ENCODE measurements around the gene RGS17. TPM values are rescaled to one million over a fixed set of nuclear protein-coding genes. Genes with fewer than 3 reads are reported as not detected.
A peak's percentile ranks its signal among the peaks of the same experiment; 100 is the strongest.
"Not testable (repeated sequence)": the region's sequence is repeated elsewhere in the genome, so short reads cannot be mapped to it uniquely, and the experiment has no call there.

RGS17 gene
- polyA plus RNA-seq, 1 donor: 2.4 TPM

GRCh38 chr6:153126218-153126617 is 4.9 kb downstream of the RGS17 start:
- WGBS (ENCODE audit: insufficient coverage, low lambda C conversion rate): 75% methylated on average over 2 of the region's 3 CpGs
- H3K27ac ChIP-seq (ENCODE audit: low read length): no peak overlapping the region
- no peaks in the 10 kb centered on the region for H3K9me3 ChIP-seq (ENCODE audit: control insufficient read depth, low read depth, low read length)
- no peak overlapping the region for H3K4me3 ChIP-seq (ENCODE audit: low read length)
- H3K27me3 ChIP-seq (ENCODE audit: control insufficient read depth, insufficient read depth, low read length): peaks cover 39% of the 10 kb centered on the region
- DNase-seq: no peak
- H3K4me1 ChIP-seq (ENCODE audit: control insufficient read depth, insufficient read depth, low read length): peaks cover 6% of the 10 kb centered on the region
- H3K36me3 ChIP-seq (ENCODE audit: control insufficient read depth, insufficient read depth, low read length): no peaks in the 10 kb centered on the region

GRCh38 chr6:153125032-153125431 is 6.0 kb downstream of the RGS17 start:
- DNase-seq: no peak

GRCh38 chr6:153123801-153124200 is 7.3 kb downstream of the RGS17 start:
- no peak for DNase-seq
- Histone ChIP-seq H3K36me3 (ENCODE audit: control insufficient read depth, insufficient read depth, low read length) (no peaks in the 10 kb centered on the region), H3K4me3 (ENCODE audit: low read length) (no peak overlapping the region), H3K27me3 (ENCODE audit: control insufficient read depth, insufficient read depth, low read length) (peaks cover 22% of the 10 kb centered on the region), H3K4me1 (ENCODE audit: control insufficient read depth, insufficient read depth, low read length) (no peaks in the 10 kb centered on the region), H3K9me3 (ENCODE audit: control insufficient read depth, low read depth, low read length) (no peaks in the 10 kb centered on the region), H3K27ac (ENCODE audit: low read length) (no peak overlapping the region)
- no CpG with 5 or more reads among the region's 3 CpGs for WGBS (ENCODE audit: insufficient coverage, low lambda C conversion rate)

More at GRCh38 chr6:153125032-153125431, 6.0 kb downstream of the RGS17 start:
- Histone ChIP-seq H3K27ac (ENCODE audit: low read length) (no peak overlapping the region), H3K27me3 (ENCODE audit: control insufficient read depth, insufficient read depth, low read length) (peaks cover 34% of the 10 kb centered on the region), H3K9me3 (ENCODE audit: control insufficient read depth, low read depth, low read length) (no peaks in the 10 kb centered on the region), H3K4me3 (ENCODE audit: low read length) (no peak overlapping the region), H3K36me3 (ENCODE audit: control insufficient read depth, insufficient read depth, low read length) (no peaks in the 10 kb centered on the region), H3K4me1 (ENCODE audit: control insufficient read depth, insufficient read depth, low read length) (peaks cover 2% of the 10 kb centered on the region)

GRCh38 chr6:153121311-153121710 is 9.8 kb downstream of the RGS17 start:
- H3K36me3 ChIP-seq (ENCODE audit: control insufficient read depth, insufficient read depth, low read length): no peaks in the 10 kb centered on the region
- H3K27me3 ChIP-seq (ENCODE audit: control insufficient read depth, insufficient read depth, low read length): peaks cover 6% of the 10 kb centered on the region
- H3K27ac ChIP-seq (ENCODE audit: low read length): no peak overlapping the region
- H3K4me1 ChIP-seq (ENCODE audit: control insufficient read depth, insufficient read depth, low read length): no peaks in the 10 kb centered on the region
- H3K9me3 ChIP-seq (ENCODE audit: control insufficient read depth, low read depth, low read length): no peaks in the 10 kb centered on the region
- DNase-seq: no peak
- no peak overlapping the region for H3K4me3 ChIP-seq (ENCODE audit: low read length)

- H3K4me1 ChIP-seq (ENCODE audit: control insufficient read depth, insufficient read depth, low read length): no peaks in the 10 kb centered on the region
- H3K36me3 ChIP-seq (ENCODE audit: control insufficient read depth, insufficient read depth, low read length): no peaks in the 10 kb centered on the region
- H3K9me3 ChIP-seq (ENCODE audit: control insufficient read depth, low read depth, low read length): no peaks in the 10 kb centered on the region
- H3K4me3 ChIP-seq (ENCODE audit: low read length): no peak overlapping the region
- WGBS (ENCODE audit: insufficient coverage, low lambda C conversion rate): 70% methylated on average over 2 of the region's 3 CpGs
- no peak overlapping the region for H3K27ac ChIP-seq (ENCODE audit: low read length)
- DNase-seq: no peak
- H3K27me3 ChIP-seq (ENCODE audit: control insufficient read depth, insufficient read depth, low read length): no peaks in the 10 kb centered on the region
These were observed 12.8 kb downstream of the RGS17 start for GRCh38 chr6:153117986-153118879.

- not testable (repeated sequence) for H3K27ac ChIP-seq (ENCODE audit: low read length); H3K36me3 ChIP-seq (ENCODE audit: control insufficient read depth, insufficient read depth, low read length); H3K4me3 ChIP-seq (ENCODE audit: low read length); DNase-seq; H3K9me3 ChIP-seq (ENCODE audit: control insufficient read depth, low read depth, low read length); H3K4me1 ChIP-seq (ENCODE audit: control insufficient read depth, insufficient read depth, low read length); H3K27me3 ChIP-seq (ENCODE audit: control insufficient read depth, insufficient read depth, low read length)
- no CpG with 5 or more reads among the region's 9 CpGs for WGBS (ENCODE audit: insufficient coverage, low lambda C conversion rate)
These were observed 20.0 kb downstream of the RGS17 start for GRCh38 chr6:153111082-153111481.

- not testable (repeated sequence) for DNase-seq; H3K4me1 ChIP-seq (ENCODE audit: control insufficient read depth, insufficient read depth, low read length); H3K36me3 ChIP-seq (ENCODE audit: control insufficient read depth, insufficient read depth, low read length); H3K27ac ChIP-seq (ENCODE audit: low read length); H3K4me3 ChIP-seq (ENCODE audit: low read length); H3K27me3 ChIP-seq (ENCODE audit: control insufficient read depth, insufficient read depth, low read length); H3K9me3 ChIP-seq (ENCODE audit: control insufficient read depth, low read depth, low read length)
- WGBS (ENCODE audit: insufficient coverage, low lambda C conversion rate): no CpG with 5 or more reads among the region's 11 CpGs
These were observed 20.5 kb downstream of the RGS17 start for GRCh38 chr6:153110612-153111011.

GRCh38 chr6:153108315-153108714 is 22.8 kb downstream of the RGS17 start:
- no peak overlapping the region for H3K27ac ChIP-seq (ENCODE audit: low read length)
- H3K4me1 ChIP-seq (ENCODE audit: control insufficient read depth, insufficient read depth, low read length): no peaks in the 10 kb centered on the region
- no peak for DNase-seq
- H3K27me3 ChIP-seq (ENCODE audit: control insufficient read depth, insufficient read depth, low read length): no peaks in the 10 kb centered on the region
- H3K9me3 ChIP-seq (ENCODE audit: control insufficient read depth, low read depth, low read length): no peaks in the 10 kb centered on the region
- no peaks in the 10 kb centered on the region for H3K36me3 ChIP-seq (ENCODE audit: control insufficient read depth, insufficient read depth, low read length)
- no peak overlapping the region for H3K4me3 ChIP-seq (ENCODE audit: low read length)

- H3K27ac ChIP-seq (ENCODE audit: low read length): no peak overlapping the region
- no CpG with 5 or more reads among the region's 5 CpGs for WGBS (ENCODE audit: insufficient coverage, low lambda C conversion rate)
These were observed 25.1 kb downstream of the RGS17 start for GRCh38 chr6:153106021-153106420.

GRCh38 chr6:153104220-153104619 is 26.9 kb downstream of the RGS17 start:
- Histone ChIP-seq H3K4me3 (ENCODE audit: low read length) (no peak overlapping the region), H3K4me1 (ENCODE audit: control insufficient read depth, insufficient read depth, low read length) (no peaks in the 10 kb centered on the region), H3K27ac (ENCODE audit: low read length) (no peak overlapping the region), H3K36me3 (ENCODE audit: control insufficient read depth, insufficient read depth, low read length) (no peaks in the 10 kb centered on the region), H3K9me3 (ENCODE audit: control insufficient read depth, low read depth, low read length) (no peaks in the 10 kb centered on the region), H3K27me3 (ENCODE audit: control insufficient read depth, insufficient read depth, low read length) (no peaks in the 10 kb centered on the region)
- no peak for DNase-seq
- WGBS (ENCODE audit: insufficient coverage, low lambda C conversion rate): 25% methylated on average over 2 of the region's 4 CpGs

More at GRCh38 chr6:153106021-153106420, 25.1 kb downstream of the RGS17 start:
- Histone ChIP-seq H3K4me1 (ENCODE audit: control insufficient read depth, insufficient read depth, low read length) (no peaks in the 10 kb centered on the region), H3K36me3 (ENCODE audit: control insufficient read depth, insufficient read depth, low read length) (no peaks in the 10 kb centered on the region), H3K9me3 (ENCODE audit: control insufficient read depth, low read depth, low read length) (no peaks in the 10 kb centered on the region), H3K4me3 (ENCODE audit: low read length) (no peak overlapping the region), H3K27me3 (ENCODE audit: control insufficient read depth, insufficient read depth, low read length) (no peaks in the 10 kb centered on the region)
- no peak for DNase-seq

- H3K4me1 ChIP-seq (ENCODE audit: control insufficient read depth, insufficient read depth, low read length): no peaks in the 10 kb centered on the region
- peak in 1 of 2 donors; percentile 8 for DNase-seq
- H3K36me3 ChIP-seq (ENCODE audit: control insufficient read depth, insufficient read depth, low read length): no peaks in the 10 kb centered on the region
- no peaks in the 10 kb centered on the region for H3K9me3 ChIP-seq (ENCODE audit: control insufficient read depth, low read depth, low read length)
- no peak overlapping the region for H3K27ac ChIP-seq (ENCODE audit: low read length)
- no peaks in the 10 kb centered on the region for H3K27me3 ChIP-seq (ENCODE audit: control insufficient read depth, insufficient read depth, low read length)
- WGBS (ENCODE audit: insufficient coverage, low lambda C conversion rate): no CpG with 5 or more reads among the region's 6 CpGs
- no peak overlapping the region for H3K4me3 ChIP-seq (ENCODE audit: low read length)
These were observed 27.8 kb downstream of the RGS17 start for GRCh38 chr6:153103319-153103655.
